Left lobe of liver (tissue), 2 donors: Measurements from ENCODE around the gene OR11G2. TPM values are rescaled to one million over a fixed set of nuclear protein-coding genes. Genes with fewer than 3 reads are reported as not detected.
"Not testable (repeated sequence)": the region's sequence is repeated elsewhere in the genome, so short reads cannot be mapped to it uniquely, and the experiment has no call there.

Source experiments
- ATAC-seq: fragments of 200-7000 bp; cut with Tn5 transposase; one replicate; pipeline ENCODE4 v1.9.1; 2020; ENCODE audit warnings: mild to moderate bottlenecking, moderate library complexity
- DNase-seq: peaks from one replicate; pipeline ENCODE4 v3.0.0-alpha.2; 2020; ENCODE audit warnings: low spot score
- total RNA-seq: library from RNA; stranded (reverse); gene quantifications from one replicate; pipeline ENCODE4 v1.2.1, GENCODE V29; 2021
- donor health status: DM: no; HTN: no; CAD: no; lungs with moderate emphysema.
- donor health status: DM: no; HTN: yes; CAD: no.

Gene OR11G2
- not detected for total RNA-seq

GRCh38 chr14:20190596-20190995 is at the start of gene OR11G2:
Gene OR11G2 (plus strand): TSS chr14:20190896. CDS start chr14:20197438, 6,542 bp downstream.
- ATAC-seq, result no peak

GRCh38 chr14:20143911-20144310 is 46.8 kb upstream of the OR11G2 start:
- no peak for ATAC-seq

More at GRCh38 chr14:20190596-20190995, at the start of gene OR11G2:
- no peak for DNase-seq

DNA sequence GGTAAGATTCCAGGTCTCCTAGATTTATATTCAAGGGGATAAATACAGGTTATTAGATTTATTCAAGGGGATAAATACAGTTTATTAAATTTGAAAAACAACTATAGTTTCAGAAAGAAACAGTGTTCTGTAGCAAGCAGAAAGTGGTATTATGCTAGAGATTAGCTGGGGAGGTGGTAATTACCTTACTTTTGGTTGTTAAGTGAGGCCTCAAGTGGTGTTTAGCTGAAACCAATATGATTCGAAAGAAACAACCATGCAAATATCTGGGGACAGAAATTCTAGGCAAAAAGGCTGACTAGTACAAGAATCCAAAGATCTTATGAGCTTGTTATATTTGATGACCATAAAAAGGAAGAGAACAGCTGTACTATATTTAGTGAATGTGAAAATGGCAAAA is 45.9 kb upstream of the OR11G2 start:
- ATAC-seq (no peak), DNase-seq (no peak)

More at GRCh38 chr14:20143911-20144310, 46.8 kb upstream of the OR11G2 start:
- no peak for DNase-seq

DNA sequence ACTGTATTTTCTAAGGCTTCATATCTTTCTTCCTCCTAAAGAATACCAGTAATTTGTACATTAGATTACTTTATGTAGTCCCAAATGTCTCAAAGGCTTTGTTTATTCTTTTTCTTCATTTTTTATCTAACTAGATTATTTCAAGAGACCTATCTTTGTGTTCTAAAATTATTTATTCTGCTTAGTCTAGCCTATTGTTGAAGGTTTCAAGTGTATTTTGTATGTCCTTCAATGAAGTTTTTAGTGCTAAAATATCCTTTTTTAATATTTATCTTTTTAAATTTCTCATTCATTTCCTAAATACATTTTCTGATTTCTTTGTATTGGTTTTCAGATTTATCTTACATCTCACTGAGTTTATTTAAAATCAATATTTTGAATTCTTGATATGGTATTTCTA is 26.2 kb upstream of the OR11G2 start:
- ATAC-seq (no peak), DNase-seq (no peak)

GRCh38 chr14:20167091-20167490 is 23.6 kb upstream of the OR11G2 start:
- ATAC-seq (no peak), DNase-seq (no peak)

DNA sequence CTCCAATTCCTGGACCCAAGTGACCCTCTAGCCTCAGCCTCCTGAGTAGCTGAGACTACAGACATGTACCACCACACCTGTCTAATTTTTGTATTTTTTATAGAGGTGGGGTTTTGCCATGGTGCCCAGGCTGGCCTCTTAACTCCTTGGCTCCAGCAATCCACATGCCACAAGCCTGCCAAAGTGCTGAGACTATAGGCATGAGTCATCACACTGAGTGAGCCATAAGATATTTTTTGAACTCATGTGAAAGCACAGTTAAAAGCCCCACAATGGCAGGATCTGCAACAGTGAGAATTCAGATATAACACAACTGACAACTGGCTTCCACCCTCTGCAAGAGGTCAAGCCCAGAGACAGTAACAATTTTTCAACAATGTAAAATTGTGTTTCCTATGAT is 20.8 kb upstream of the OR11G2 start:
- not testable (repeated sequence) for ATAC-seq, DNase-seq

DNA sequence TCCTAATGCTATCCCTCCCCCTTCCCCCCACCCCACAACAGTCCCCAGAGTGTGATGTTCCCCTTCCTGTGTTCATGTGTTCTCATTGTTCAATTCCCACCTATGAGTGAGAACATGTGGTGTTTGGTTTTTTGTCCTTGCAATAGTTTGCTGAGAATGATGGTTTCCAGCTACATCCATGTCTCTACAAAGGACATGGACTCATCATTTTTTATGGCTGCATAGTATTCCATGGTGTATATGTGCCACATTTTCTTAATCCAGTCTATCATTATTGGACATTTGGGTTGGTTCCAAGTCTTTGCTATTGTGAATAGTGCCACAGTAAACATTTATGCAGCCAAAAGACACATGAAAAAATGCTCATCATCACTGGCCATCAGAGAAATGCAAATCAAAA is 16.5 kb upstream of the OR11G2 start:
- ATAC-seq, DNase-seq: not testable (repeated sequence)

GRCh38 chr14:20176330-20176729 is 14.4 kb upstream of the OR11G2 start:
- ATAC-seq (no peak), DNase-seq (no peak)

GRCh38 chr14:20177433-20177974 is 13.2 kb upstream of the OR11G2 start:
- DNase-seq, result no peak
- ATAC-seq, result no peak

DNA sequence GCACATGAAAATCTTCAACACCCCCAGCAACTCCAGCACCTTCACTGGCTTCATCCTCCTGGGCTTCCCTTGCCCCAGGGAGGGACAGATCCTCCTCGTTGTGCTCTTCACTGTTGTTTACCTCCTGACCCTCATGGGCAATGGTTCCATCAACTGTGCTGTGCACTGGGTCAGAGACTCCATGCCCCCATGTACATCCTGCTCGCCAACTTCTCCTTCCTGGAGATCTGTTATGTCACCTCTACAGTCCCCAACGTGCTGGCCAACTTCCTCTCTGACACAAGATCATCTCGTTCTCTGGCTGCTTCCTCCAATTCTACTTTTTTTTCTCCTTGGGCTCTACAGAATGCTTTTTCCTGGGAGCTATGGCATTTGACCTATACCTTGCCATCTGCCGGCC is 11.5 kb upstream of the OR11G2 start:
- ATAC-seq (peak; percentile 44), DNase-seq (no peak)

GRCh38 chr14:20179880-20180279 is 10.8 kb upstream of the OR11G2 start:
- DNase-seq (no peak), ATAC-seq (no peak)

- no peak for ATAC-seq
- DNase-seq, result no peak
Observed at GRCh38 chr14:20180486-20180885, 10.2 kb upstream of the OR11G2 start.

- no peak for DNase-seq
Observed at GRCh38 chr14:20184181-20184580, 6.5 kb upstream of the OR11G2 start.

DNA sequence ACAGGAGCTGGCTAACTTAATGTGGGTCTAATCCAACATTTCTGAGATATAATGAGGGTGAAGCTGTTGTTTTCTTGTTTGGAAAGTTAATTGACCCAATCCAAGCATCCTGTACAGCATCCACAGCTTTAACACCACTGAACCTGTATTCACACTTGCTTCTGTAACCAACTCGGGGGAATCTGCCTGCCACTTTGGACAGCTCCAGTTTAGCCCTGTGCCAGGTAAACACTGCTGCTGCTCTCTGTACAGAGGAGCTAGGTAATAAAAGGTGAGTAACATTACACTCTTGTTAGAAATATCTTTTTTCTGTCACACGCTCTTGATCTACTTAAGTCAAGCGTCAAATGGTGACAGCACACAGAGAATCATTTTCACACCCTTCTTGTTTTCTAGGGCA is 700 bp downstream of the OR11G2 start:
- ATAC-seq, result no peak
- DNase-seq, result no peak

More at GRCh38 chr14:20184181-20184580, 6.5 kb upstream of the OR11G2 start:
- no peak for ATAC-seq

- ATAC-seq (no peak), DNase-seq (no peak)
Observed at GRCh38 chr14:20194101-20194500, 3.4 kb downstream of the OR11G2 start.

DNA sequence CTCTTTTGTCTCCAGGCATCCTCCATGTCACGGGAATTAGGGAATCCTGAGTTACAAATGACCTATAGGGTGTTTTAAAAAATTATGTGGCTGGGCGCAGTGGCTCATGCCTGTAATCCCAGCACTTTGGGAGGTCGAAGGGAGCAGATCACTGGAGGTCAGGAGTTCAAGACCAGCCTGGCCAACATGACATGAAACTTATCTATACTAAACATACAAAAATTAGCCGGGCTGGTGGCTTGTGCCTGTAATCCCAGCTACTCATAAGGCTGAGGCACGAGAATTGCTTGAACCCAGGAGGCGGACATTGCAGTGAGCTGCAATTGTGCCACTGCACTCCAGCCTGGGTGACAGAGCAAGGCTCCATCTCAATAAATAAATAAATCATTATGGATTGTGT is 4.5 kb downstream of the OR11G2 start:
- not testable (repeated sequence) for ATAC-seq, DNase-seq

DNA sequence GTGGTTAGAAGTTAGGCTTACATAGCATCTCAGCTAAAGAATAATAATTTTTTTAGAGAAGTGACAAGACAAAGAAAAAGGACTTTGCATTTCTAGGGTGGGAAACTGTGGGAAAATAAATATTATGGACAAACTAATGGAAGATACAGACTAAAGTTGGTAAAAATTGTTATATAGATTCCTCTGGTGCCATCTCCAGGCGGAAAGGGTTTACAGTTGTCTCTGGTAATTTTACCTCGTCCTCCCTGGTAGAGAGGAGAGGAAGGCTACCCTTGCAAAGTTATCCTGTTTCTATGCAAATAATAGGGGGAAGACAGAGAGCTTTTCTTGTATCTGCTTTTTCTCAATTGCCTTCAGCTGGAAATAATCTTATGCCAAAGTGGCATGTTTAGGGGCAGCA is 5.2 kb downstream of the OR11G2 start:
- DNase-seq (no peak), ATAC-seq (no peak)

GRCh38 chr14:20197459-20197858 is 6.8 kb downstream of the OR11G2 start:
- no peak for DNase-seq

DNA sequence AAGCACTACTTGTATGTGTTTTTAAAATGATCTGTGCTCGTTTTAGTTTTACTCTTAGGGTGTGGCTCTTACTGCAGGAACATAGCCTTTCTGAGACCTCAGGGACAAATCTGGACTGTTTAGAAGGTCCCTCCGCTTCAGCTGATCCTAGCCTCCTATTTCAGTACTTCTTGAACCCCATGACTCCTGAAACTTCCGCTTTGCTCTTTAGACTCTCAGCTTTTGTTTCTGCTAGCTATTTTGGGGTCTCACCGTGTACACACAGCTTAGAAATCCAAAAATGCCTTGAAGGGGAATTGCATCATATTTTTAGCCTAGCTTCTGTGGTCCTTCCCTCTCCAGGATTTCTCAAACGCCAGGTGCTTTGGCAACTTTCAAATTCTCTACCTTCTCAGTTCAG is 8.3 kb downstream of the OR11G2 start:
- ATAC-seq (no peak), DNase-seq (no peak)

More at GRCh38 chr14:20197459-20197858, 6.8 kb downstream of the OR11G2 start:
- ATAC-seq, result no peak

DNA sequence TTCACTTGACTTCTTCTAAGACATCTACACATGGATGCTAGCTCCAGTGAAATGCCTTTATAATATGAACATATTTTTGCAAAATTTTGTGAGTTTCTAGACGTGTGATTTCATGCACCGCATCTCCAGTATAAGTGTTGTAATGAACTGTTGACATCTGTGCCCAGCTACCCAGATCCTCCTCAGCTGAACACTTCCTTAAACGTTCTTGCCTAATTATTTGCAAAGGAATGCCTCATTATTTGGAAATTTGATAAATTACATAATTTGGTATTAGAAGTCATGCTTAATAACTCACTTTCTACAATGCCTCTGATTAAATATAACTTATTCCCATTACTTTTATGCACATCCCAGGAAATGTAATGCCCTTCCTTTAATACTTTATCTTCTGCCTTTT is 14.0 kb downstream of the OR11G2 start:
- ATAC-seq, result no peak
- DNase-seq, result no peak

DNA sequence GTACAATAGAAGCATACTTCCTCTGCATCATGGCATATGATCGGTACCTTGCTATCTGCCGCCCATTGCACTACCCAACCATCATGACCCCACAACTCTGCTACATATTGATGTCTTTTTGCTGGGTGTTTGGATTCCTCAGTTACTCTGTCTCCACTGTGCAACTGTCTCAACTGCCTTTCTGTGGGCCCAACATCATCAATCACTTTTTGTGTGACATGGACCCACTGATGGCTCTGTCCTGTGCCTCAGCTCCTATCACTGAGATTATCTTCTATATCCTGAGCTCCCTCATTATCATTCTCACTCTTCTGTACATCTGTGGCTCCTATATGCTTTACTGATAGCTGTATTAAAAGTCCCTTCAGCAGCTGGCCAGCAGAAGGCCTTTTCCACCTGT is 18.9 kb downstream of the OR11G2 start:
- DNase-seq (no peak), ATAC-seq (no peak)

- not testable (repeated sequence) for ATAC-seq, DNase-seq
Observed at GRCh38 chr14:20212406-20212805, 21.7 kb downstream of the OR11G2 start.

DNA sequence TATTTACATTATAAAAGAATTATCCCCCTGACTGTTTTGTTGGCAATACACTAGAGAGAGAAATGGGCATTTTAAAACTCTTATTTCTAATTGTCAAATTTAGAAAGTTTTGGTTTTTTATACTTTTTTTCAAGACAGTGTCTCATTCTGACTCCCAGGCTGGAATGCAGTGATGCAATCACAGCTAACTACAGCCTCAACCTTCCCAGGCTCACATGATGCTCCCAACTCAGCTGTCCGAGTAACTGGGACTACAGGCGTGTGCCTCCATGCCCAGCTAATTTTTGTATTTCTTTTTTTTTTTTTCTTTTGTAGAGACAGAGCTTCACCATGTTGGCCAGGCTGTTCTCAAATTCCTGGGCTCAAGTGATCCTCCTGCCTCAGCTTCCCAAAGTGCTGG is 24.5 kb downstream of the OR11G2 start:
- DNase-seq (no peak), ATAC-seq (no peak)
